NCI-H1417 treated with DMSO at 0.1 percent for 48 hours (cell line): ENCODE measurements around the gene ZNF236.
"Not testable (repeated sequence)": the region's sequence is repeated elsewhere in the genome, so short reads cannot be mapped to it uniquely, and the experiment has no call there.

Source experiments
- DNase-seq: peaks from one replicate; lab custom pipeline; 2025; lab: John Stamatoyannopoulos, UW

The ZNF236 gene

DNA sequence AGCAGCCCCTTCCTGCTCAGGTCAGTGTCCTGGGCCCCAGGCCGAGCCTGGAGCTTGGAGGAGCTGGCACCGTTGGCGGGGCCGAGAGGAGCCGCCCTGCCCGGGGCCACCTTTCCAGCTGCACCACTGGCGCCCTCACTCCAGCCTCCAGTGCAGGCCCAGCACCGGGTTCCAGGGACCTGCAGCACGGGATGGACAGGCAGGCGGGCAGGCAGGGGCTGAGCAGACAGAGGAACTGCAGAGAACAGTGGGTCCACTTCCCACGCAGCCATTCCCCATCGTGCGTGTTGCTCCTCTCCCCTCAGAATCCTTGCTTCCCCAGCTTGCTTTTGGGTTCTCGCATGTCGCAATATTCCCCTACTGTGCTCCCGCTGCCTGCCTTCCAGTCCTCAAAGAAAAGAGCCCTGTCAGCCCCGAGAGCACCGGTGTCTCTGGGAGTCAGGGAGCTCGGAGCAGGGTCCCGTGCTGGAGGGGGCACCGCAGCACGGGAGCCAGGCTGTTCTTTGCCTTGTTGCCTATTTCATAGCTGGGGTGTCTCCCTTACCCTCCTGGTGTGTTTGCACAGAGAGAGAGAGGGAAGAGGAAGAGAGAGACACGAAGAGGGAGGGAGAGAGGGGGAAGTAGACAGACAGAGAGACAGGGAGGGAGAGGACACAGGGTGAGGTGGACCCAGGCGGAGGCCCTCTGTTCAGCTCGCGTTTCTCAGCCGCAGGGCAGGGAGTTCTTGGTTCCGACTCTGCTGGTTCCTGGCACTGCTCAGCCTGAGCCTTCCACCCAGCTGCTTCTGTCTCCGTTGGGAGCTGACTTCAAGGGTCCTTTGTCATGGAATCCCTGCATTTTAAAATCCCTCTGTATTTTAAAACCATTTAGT is 184.2 kb downstream of the ZNF236 start:
- no peak for DNase-seq

DNA sequence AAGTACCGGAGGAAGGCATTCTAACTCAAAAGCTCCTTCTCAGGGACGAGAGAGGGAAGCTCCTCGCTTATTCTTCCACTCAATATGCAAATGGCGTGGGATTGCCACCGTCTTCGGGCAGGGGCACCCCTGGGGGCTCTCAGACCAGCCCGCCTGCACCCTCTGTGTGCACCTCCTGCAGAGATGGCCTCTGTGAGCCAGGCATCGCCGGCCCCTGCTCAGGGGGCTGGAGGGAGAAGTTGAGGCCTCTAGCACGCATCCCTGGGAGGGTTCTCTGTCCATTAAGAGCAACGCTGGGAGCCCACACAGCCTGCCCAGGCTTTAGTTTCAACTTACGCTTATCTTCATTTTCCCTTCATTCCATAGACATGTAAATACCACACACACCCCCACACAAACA is 184.9 kb downstream of the ZNF236 start:
- no peak for DNase-seq

DNA sequence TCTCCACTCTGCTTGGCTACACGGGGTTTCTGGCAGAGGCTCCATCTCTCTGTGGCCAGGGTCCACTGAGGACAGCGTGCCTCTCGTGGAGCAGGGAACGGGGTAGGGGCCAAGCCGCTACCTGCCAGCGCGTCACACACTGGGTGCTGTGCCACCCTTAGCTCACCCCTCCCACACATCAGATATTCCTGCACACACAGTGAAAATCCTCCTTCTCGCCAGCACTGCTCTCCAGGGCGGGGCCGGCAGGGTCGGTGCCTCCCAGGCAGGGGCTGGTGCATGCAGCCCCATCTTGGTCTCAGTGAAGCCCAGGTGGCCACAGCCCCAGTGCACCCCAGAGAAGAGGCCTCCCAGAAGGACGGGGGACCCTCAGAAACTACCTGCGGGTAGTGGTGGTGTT is 185.6 kb downstream of the ZNF236 start:
- DNase-seq = no peak

DNA sequence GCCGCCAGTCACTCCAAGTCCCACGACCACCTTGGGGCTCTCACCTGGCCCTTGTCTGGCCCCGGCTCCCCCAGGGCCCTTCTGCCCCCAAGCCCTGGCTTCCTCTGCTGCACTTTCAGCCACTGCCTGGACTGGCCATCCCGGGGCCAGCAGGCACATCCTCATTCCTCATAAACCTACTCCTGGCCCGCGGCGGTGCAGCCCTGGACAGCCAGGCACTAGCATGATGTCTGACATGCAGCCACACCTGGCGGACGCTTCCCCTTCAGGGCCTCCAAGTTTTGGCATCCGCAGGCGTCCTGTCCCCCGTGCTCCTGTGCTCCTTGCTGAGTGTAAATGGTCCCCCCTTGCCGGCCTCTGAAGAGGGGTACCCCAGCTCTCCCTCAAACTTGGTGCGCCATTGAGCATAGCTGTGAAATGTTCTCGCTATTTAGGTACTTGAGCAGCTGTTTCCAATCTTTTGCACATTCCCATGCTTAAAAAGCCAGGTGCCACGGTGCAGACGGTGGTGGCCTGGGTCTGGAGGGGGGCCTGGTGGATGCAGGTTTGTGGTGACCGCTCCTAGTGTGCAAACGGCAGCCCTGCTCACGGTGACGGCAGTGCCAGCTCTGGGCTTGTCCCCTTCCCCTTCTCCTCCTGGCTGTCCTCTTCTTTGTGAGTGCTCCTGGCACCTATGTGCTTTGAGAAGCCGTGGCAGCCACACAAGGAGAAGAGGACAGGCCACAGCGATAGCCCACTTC is 186.4 kb downstream of the ZNF236 start:
- DNase-seq = no peak

DNA sequence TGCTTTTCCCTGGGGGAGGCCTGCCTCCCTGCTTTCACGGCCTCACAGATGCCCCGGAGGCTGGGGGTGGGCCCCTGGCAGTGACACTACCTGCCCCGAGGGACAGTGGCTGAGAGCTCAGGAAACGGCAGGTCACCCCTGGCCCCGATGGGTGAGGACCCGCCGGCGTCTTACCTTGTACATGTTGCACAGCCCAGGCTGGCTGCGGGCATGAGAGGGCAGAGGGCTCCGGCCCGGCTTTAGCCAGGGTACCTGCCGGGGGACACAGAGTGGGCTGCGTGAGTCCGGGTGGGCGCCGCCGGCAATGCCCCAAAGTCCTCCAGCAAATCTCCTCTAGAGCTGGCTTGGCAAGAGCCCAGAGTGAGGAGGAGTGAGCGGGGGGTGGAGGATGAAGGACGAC is 187.3 kb downstream of the ZNF236 start:
- DNase-seq = no peak

DNA sequence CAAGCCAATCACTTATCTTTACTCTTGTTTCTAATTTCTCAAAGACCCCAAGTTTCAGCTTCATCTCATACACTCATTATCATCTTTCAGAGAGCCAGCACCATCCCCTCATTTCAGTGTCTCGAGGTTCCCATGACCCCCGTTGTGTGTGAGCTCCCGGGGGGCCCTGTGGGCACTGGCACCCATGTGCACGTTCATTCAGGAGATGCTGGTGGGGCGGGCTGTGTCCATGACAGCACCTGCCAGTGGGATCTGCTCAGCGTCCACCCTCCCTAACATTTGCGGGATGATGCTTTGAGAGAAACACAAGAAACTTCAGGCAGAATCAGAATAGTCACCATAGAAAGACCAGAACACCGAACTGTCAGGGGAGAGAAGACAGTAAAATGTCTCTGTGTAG is 189.8 kb downstream of the ZNF236 start:
- no peak for DNase-seq

DNA sequence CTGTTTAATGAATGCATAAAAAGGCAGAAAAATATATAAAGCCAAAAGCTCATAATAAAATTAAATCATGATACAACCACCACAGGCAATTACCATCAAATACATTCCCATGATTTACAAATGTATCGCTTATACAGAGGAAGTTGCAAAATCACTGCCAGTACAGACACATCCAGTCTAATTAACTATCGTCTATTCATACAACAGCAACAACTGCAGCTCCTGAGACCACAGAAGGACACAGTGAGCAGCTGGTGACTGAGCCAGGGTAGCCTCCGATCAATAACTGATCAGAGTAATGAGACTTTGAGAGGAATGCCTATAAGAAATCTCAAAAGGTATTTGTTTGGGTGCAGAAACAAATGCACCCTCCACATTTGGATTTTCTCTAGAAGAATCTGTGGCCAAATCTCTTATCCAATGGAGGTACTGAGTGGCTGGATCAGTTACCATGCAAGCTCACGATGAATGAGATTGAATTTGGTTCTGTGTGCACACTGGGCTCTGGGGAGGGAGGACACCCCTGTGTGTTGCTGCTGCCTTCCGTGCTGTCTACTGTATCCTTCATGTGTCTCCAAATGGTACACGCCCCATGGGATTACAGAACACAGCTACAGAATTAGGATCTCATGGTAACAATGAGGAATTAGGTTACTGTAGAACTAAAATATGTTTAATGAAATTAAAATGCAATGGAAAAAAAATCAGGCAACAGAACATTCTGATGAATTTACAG is 190.6 kb downstream of the ZNF236 start:
- no peak for DNase-seq

DNA sequence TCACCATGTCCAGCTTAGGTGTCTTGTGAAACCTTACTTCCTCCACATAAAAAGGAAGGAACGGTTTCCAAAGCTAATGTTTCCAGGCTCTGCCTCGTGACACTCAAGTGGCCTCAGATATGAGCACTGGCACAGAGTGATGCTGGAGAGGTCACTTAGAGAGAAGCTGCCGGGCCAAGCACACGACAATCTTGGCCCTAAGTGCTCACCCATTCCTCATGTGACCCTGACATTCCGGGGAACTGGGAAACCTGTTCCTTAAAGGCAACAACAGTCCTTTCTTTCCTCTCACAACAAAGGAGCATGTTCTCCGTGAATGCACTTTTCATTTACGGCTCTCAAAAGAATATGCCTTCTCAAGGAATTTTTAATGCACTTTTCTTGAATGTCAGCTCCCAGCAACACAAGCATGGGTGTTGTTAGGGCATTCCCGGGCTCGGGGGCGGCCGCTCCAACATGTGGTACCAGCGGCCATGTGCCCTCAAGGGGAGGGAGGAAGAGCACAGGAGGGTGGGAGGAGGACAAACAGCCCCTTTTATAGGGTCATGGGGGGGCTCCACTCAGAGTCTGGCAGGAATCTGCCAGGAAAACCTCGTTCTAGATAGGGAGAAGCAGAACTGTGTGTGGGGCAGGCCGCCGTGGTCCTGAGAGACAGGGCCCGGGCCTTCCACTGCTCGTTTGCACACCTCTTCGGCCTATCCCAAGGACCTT is 191.6 kb downstream of the ZNF236 start:
- no peak for DNase-seq

DNA sequence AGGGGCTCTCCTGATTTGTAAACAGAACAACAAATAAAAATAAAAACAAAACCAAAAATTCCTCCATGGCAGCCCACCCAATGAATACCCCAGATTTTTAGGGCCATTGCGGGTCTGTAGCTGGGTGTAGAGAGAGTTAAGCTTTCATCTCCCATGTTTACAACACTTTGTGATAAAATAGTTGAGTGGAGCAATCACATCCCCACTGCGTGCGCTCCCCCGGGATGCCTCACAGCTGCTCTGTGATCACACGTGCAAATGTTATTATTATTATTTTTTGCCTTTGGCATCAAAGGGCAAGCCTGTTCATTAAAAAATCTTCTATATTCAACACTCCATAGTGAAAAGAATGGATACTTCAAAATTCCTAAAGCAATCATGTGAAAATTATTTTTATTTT is 192.2 kb downstream of the ZNF236 start:
- no peak for DNase-seq

DNA sequence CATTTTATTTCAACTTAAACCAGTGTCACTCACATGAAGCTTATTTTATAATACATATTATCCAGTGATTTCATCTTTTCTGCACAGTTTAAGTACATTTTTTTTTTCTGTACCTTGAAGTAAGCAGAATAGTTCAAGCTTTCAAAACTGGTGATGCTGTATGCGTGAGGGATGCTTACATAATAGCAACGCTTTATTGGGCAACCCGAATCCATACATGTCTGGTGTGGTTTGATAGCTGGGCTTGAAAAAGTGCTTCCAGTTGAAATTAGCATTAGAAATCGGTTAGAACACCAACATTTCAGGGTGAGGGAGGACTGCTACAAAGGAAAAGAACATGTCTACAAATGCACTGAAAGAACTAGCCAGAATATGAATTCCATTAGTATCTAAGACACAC is 192.8 kb downstream of the ZNF236 start:
- DNase-seq = no peak

DNA sequence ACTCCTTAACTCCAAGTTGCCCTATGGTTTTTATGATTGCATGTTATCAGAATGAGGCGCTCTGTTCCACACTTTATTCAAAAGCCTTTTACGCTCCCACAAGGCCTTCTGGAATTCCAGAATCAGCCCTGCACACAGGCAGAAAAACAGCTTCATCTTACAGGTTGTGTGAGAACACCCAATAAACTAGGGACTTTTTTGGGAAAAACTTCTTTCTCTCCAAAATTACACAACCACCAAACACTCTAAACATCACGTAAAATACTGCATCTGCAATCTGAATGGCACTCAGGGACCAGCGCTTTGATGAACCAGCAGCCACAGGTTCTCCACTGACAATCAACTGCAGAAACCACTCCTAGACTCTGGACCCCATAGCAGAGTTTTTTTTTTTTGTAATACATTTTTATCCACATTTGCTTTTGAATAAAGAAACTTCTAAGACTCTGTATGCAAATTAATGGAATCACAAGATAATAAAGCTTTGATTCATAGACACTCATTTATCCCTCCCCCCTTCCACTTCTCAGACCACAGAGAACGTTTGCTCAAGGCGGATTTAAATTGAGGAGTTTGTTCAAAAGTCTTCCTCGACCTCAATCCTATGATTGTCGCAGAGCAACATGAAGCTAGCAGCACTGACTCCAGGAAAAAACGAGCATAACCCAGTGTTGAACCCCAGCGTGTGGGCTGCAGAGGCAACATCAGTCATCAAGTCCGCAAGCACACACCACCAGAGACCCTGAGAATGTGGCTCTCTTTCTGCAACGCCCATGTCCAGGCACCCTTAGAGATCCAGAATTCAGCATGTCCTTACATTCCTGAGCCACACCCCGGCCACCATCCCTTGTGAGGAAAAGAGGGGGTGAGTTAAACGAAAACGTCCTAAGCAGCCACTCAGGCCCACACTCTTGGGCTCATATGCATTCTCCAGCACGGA is 193.7 kb downstream of the ZNF236 start:
- no peak for DNase-seq

DNA sequence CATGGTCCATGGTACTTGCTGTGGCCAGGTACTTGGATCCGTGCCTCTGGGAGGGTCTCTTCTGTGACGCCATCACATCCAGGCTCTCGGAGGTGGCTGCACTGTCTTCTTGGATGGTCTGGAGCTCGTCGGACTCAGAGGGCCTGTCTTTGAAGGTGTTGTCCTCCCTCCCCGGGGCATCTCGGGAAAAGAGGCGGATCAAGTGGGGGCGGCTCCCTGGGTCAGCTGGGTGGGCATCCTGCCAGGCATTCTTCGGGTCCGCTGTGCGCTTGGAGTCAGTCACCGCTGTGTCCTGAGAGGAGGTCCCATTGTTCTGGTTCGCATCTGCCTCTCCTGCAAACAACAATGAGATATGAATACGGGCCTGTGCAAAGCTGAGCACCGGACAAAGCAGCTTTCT is 194.6 kb downstream of the ZNF236 start:
- no peak for DNase-seq

DNA sequence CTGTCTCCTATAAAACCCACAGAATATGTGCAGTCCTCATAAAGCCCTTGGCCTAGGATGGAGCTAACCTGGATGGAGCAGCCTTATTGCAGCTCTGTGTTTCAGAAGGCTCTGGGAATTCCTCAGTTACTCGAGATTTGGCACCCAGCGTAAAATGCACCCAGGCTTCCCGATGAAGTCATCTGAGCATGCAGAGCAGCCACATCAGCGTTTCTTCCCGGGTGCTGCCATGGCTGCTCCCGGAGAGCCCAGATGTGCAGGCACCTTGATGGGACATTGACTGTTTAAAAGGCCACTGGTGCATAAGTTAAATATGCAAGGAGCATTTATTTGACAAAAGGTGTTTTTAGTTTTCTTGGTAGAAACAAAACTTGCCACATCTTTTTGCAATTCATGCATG is 195.0 kb downstream of the ZNF236 start:
- DNase-seq = no peak

DNA sequence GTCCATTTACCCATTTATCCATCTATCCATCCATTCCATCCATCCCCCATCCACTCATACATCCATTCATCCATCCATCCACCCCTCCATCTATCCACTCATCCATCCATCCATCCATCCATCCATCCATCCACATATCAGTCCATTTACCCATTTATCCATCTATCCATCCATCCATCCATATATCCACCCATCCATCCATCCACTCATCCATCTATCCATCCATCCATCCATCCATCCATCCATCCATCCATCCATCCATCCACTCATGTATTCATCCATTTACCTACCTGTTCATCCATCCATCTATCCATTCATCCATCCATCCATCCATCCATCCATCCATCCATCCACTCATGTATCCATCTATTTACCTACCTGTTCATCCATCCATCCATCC is 196.3 kb downstream of the ZNF236 start:
- DNase-seq = not testable (repeated sequence)

DNA sequence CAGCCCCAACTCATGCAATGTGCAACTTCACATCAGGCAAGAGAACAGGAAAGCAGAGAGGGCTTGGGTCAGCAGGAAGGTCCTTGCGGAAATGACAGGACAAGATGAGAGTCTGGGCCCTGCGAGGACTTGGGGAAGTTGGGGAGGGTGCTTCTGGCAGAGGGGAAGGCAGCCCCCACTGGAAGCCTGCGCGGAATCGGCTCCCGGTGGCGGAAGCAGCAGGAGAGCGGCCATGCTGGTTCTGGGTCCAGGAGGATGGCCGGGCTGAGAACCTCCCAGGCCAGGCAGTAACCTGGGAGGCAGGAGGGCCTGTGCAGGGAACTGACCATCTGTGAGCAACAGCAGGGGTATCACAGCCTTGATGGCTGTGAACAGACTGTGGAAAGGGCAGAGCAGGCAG is 197.3 kb downstream of the ZNF236 start:
- DNase-seq = no peak
